Measurements from ENCODE around the gene FNBP1L.

The FNBP1L gene

GRCh38 chr1:93574991-93575390 lies 127.1 kb downstream of the FNBP1L start:
- H3K36me3 Mint-ChIP-seq = peaks cover 3% of the 10 kb centered on the region
- H3K4me3 Mint-ChIP-seq = no peak overlapping the region
- H3K27ac Mint-ChIP-seq = no peak overlapping the region
- H3K9me3 Mint-ChIP-seq (ENCODE audit: low read depth) = no peaks in the 10 kb centered on the region
- H3K27me3 Mint-ChIP-seq = no peaks in the 10 kb centered on the region
- no peaks in the 10 kb centered on the region for H3K4me1 Mint-ChIP-seq (ENCODE audit: low read depth)

DNA sequence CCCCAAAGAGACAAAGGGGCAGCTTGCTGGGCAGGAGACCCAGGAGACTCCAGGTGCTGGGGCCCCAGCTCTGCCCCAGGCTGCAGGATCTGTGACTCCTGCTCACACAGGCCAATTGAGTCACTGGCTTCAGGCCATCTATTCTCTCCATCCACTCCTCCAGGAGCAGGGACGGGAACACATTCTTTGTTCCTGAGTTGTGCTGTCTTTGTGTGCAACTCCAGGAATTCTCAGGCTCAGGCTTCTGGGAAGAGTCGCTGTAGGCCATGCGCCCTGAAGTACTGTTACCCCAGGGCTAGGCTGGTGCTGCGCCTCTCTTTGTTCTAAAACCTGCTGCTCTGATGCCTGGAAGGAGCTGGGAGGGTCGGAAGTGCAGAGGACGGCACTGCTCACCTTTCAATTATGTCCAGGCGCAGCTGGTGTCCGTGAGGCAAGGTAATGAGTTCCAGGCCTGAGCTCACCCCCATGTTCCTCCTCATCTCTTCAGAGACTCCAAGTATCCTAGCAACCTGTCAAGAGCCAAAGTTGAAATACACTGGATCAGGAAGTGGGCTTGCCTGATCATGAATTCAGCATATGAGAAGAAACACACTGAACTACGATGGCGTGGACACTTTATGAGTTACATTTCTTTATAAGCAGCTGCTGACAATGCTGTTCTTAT lies 127.8 kb downstream of the FNBP1L start:
- Mint-ChIP-seq H3K4me1 (ENCODE audit: low read depth) (no peaks in the 10 kb centered on the region), H3K4me3 (no peak overlapping the region), H3K27ac (no peak overlapping the region), H3K36me3 (no peaks in the 10 kb centered on the region), H3K9me3 (ENCODE audit: low read depth) (no peaks in the 10 kb centered on the region), H3K27me3 (no peaks in the 10 kb centered on the region)

DNA sequence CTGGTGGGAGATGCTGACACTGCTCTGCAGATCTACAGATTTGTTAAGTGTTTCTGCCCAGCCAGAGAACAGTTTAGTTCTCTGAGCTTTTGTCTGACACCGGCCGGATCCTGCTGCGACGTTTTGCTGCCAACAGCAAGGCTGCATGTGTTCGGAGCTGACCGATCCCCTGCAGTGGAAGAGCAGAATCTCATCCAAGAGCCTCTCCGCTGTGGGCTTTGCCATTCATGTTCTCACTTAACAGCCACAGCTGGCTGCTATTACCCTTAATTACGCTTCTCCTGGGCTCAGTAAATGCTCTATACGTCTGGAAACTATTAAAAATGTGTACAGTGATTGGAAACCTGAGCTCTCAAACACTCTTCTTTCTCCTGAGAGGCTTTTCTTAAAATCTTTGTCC lies 128.4 kb downstream of the FNBP1L start:
- H3K9me3 Mint-ChIP-seq (ENCODE audit: low read depth) = no peaks in the 10 kb centered on the region
- H3K4me3 Mint-ChIP-seq = no peak overlapping the region
- H3K27ac Mint-ChIP-seq = no peak overlapping the region
- no peaks in the 10 kb centered on the region for H3K36me3 Mint-ChIP-seq
- H3K4me1 Mint-ChIP-seq (ENCODE audit: low read depth) = no peaks in the 10 kb centered on the region
- no peaks in the 10 kb centered on the region for H3K27me3 Mint-ChIP-seq

DNA sequence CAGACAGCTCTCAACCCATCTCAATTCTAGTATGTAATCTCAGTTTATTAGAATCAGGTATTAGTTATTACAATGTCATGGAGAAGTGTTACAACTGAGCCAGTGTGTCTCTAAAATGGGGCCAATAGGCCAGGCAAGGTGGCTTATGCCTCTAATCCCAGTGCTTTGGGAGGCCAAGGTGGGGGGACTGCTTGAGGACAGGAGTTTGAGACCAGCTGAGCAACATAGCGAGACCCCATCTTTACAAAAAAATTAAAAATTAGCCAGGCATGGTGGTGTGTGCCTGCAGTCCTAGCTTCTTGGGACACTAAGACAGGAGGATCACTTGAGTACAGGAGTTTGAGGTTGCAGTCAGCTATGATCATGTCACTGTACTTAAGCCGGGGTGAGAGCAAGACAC lies 128.8 kb downstream of the FNBP1L start:
- Mint-ChIP-seq H3K27me3 (no peaks in the 10 kb centered on the region), H3K4me1 (ENCODE audit: low read depth) (no peaks in the 10 kb centered on the region), H3K36me3 (no peaks in the 10 kb centered on the region), H3K9me3 (ENCODE audit: low read depth) (no peaks in the 10 kb centered on the region), H3K4me3 (no peak overlapping the region), H3K27ac (no peak overlapping the region)

DNA sequence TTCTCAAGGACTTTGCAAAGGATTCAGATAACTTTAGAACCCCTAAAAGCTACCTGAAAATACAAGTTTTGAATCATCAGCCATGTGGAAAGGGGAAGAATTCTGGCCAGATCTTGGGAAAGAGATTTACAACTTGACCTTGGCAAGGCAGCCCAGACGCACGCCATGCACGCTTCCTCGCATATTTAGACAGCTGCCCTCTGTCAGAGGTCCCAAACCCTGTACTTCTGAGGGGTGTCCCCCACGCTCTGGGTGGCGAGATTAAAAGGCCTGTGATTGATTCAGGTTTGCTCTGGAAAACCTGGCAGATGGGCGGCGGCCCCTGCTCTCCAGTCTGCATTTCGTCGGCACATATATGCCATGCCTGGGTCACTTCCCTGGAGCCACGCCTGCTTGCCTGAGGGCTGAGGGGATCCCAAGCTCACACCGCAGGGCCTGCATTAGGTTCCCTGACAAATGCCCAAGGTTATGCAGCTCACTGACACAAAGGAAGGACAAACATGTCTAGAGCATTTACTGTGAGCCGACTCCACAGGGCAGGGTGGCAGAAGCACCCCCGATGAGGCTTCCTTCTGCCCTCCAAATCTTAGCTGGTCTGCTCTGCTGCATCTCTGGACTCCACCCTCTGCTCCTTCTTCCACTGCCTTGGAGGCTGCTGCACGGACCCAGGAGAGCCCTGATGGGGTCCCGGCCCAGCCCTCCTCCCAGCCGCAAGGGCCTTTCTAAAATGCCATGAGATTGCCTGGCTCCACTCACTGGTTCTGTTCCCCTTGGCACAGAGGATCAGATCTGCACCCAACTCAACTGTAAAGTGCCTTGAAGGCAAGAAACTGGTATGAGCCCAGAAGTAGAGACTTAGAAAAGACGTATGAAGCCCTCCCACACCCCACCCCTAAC lies 129.9 kb downstream of the FNBP1L start:
- Mint-ChIP-seq H3K4me3 (no peak overlapping the region), H3K27ac (no peak overlapping the region), H3K9me3 (ENCODE audit: low read depth) (no peaks in the 10 kb centered on the region), H3K4me1 (ENCODE audit: low read depth) (no peaks in the 10 kb centered on the region), H3K36me3 (no peaks in the 10 kb centered on the region), H3K27me3 (no peaks in the 10 kb centered on the region)

- Mint-ChIP-seq H3K36me3 (no peaks in the 10 kb centered on the region), H3K4me1 (ENCODE audit: low read depth) (no peaks in the 10 kb centered on the region), H3K27me3 (no peaks in the 10 kb centered on the region), H3K9me3 (ENCODE audit: low read depth) (no peaks in the 10 kb centered on the region), H3K27ac (no peak overlapping the region), H3K4me3 (no peak overlapping the region)
Measured at GRCh38 chr1:93578433-93578830, 130.5 kb downstream of the FNBP1L start.

GRCh38 chr1:93578911-93579825 lies 131.2 kb downstream of the FNBP1L start:
- Mint-ChIP-seq H3K36me3 (no peaks in the 10 kb centered on the region), H3K4me1 (ENCODE audit: low read depth) (no peaks in the 10 kb centered on the region), H3K4me3 (no peak overlapping the region), H3K27ac (no peak overlapping the region), H3K9me3 (ENCODE audit: low read depth) (no peaks in the 10 kb centered on the region), H3K27me3 (no peaks in the 10 kb centered on the region)

DNA sequence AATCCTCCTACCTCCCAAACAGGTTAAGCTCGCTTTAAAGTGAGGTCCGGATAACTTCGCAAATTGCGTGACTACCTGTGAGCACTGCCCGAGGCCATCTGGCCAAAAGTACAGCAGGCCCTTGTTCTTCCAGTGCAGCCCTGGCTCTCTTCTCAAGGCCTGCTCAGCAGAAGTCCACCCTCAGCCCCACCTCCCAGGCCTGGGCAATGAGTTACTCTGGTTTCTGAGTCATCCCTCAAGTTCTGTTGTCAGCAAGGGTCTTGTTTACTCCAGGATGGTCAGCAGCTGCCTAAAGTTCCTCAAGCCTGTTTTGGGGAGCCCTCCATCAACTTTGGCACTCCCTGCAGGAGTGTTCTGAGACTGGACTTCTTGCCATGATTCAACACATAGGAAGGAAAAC lies 132.0 kb downstream of the FNBP1L start:
- Mint-ChIP-seq H3K36me3 (no peaks in the 10 kb centered on the region), H3K9me3 (ENCODE audit: low read depth) (no peaks in the 10 kb centered on the region), H3K27me3 (no peaks in the 10 kb centered on the region), H3K4me3 (no peak overlapping the region), H3K27ac (no peak overlapping the region), H3K4me1 (ENCODE audit: low read depth) (no peaks in the 10 kb centered on the region)

DNA sequence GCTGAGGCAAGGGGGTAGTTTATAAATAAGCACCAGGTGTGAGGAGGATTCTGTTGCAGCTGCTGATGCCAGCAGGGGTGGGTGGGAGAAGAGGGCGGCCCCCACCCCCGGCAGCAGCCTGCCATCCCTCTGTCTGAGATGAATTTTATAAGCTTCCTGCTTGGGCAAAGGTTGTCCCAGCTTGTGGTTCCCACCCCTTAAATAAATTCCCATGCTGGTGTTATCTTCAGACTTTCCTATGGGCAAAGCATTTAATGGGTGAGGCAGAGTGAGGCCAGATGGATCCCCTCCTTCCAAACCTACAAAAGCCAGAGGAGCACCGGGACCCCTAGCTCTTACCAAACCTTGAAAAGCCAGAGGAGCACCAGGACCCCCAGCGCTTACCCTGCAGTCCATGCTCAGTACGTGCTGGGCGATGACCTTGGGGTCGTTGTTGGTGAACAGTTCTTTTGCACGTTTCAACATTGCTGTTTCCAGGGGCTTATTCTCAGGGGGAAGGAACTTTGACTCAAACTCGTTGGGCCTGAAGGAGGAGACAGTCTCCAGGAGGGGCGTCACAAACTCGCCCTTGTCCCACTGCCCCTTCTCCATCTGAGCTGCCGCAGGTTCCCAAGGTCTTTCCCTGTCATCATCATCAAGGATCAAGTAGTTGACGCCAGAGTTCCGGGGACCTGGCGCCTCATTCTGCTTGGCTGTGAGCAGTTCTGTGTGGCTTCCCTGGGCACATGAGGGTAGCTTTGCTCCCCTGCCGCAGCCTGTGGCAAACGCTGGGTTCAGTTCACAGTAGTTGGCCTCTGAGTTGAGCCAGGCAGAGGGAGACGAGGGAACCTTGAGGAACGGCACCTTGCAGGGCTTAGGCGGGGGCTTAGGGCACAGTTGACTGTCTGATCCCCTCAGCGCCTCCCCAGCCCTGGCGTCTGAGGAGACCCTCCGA lies 134.3 kb downstream of the FNBP1L start:
- H3K4me1 Mint-ChIP-seq (ENCODE audit: low read depth) = no peaks in the 10 kb centered on the region
- no peak overlapping the region for H3K4me3 Mint-ChIP-seq
- H3K36me3 Mint-ChIP-seq = no peaks in the 10 kb centered on the region
- no peaks in the 10 kb centered on the region for H3K9me3 Mint-ChIP-seq (ENCODE audit: low read depth)
- no peaks in the 10 kb centered on the region for H3K27me3 Mint-ChIP-seq
- no peak overlapping the region for H3K27ac Mint-ChIP-seq

DNA sequence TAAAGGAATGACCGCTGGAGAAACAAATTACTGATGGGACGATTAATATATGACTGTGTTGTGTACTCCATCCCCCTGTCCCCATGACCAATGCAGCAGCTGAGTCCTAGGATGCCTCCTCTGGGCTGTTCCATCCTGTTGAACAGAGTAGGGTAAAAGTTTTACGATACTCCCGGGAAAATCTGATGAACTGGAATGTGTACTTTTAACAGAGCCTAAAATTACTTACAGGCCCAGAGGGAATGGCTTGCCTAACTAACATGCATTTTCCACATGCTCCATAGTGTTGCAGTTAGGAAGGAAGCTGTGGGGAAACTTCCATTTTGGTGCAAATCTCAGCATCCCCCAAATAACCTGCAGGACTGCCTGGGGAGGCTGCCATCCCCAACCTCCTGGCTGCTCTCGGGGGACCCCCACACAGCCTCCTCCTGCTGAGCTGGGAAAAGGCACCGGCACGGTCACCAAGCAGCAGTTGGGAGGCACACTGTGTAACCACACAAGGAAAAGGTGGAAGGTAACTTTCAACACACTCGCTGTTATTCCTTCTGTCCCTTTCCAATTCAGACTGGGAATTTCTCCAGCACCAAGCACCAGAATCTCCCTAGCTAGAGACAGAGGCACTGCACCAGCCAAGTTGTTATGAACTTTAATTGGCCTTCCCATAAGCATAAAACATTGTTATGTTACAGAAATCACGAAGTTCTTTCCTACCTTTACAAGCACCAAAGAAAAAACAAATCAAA lies 136.5 kb downstream of the FNBP1L start:
- no peak overlapping the region for H3K27ac Mint-ChIP-seq
- no peaks in the 10 kb centered on the region for H3K27me3 Mint-ChIP-seq
- no peak overlapping the region for H3K4me3 Mint-ChIP-seq
- no peaks in the 10 kb centered on the region for H3K36me3 Mint-ChIP-seq
- H3K4me1 Mint-ChIP-seq (ENCODE audit: low read depth) = peaks cover 1% of the 10 kb centered on the region
- no peaks in the 10 kb centered on the region for H3K9me3 Mint-ChIP-seq (ENCODE audit: low read depth)

GRCh38 chr1:93585059-93585966 lies 137.4 kb downstream of the FNBP1L start:
- Mint-ChIP-seq H3K27me3 (no peaks in the 10 kb centered on the region), H3K27ac (no peak overlapping the region), H3K9me3 (ENCODE audit: low read depth) (no peaks in the 10 kb centered on the region), H3K4me3 (no peak overlapping the region), H3K4me1 (ENCODE audit: low read depth) (peaks cover 7% of the 10 kb centered on the region), H3K36me3 (no peaks in the 10 kb centered on the region)

- no peaks in the 10 kb centered on the region for H3K36me3 Mint-ChIP-seq
- no peaks in the 10 kb centered on the region for H3K9me3 Mint-ChIP-seq (ENCODE audit: low read depth)
- peaks cover 25% of the 10 kb centered on the region for H3K4me1 Mint-ChIP-seq (ENCODE audit: low read depth)
- no peak overlapping the region for H3K27ac Mint-ChIP-seq
- no peaks in the 10 kb centered on the region for H3K27me3 Mint-ChIP-seq
- no peak overlapping the region for H3K4me3 Mint-ChIP-seq
Measured at GRCh38 chr1:93587354-93587753, 139.4 kb downstream of the FNBP1L start.

GRCh38 chr1:93588206-93588605 lies 140.3 kb downstream of the FNBP1L start:
- Mint-ChIP-seq H3K9me3 (ENCODE audit: low read depth) (no peaks in the 10 kb centered on the region), H3K27me3 (no peaks in the 10 kb centered on the region), H3K4me1 (ENCODE audit: low read depth) (peaks cover 25% of the 10 kb centered on the region), H3K4me3 (no peak overlapping the region), H3K27ac (no peak overlapping the region), H3K36me3 (no peaks in the 10 kb centered on the region)
